ENCODE data around the gene PIANP.

DNA sequence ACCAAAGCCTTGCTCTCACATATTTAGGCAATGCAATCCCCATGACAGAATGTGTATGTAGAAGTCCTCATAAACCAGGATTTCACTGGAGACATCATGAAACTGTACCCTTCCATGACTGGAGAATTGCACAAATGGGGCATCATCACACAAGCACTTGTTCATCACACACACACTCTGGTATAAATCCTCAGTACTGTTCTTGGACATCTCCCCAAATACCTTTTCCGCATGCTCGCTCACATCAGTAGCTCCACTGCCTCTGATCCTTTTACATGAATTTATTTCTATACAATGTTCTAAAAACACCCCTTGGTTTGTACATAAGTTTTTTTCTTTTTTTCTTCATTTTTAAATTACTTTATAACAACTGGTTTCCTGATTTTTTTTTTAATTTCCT is 34.4 kb downstream of the PIANP start:
- TF ChIP-seq, protein P1, sequence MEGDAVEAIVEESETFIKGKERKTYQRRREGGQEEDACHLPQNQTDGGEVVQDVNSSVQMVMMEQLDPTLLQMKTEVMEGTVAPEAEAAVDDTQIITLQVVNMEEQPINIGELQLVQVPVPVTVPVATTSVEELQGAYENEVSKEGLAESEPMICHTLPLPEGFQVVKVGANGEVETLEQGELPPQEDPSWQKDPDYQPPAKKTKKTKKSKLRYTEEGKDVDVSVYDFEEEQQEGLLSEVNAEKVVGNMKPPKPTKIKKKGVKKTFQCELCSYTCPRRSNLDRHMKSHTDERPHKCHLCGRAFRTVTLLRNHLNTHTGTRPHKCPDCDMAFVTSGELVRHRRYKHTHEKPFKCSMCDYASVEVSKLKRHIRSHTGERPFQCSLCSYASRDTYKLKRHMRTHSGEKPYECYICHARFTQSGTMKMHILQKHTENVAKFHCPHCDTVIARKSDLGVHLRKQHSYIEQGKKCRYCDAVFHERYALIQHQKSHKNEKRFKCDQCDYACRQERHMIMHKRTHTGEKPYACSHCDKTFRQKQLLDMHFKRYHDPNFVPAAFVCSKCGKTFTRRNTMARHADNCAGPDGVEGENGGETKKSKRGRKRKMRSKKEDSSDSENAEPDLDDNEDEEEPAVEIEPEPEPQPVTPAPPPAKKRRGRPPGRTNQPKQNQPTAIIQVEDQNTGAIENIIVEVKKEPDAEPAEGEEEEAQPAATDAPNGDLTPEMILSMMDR (IDR thresholded peaks at IDR 0.05 in 8 of 11, conservative IDR thresholded peaks at IDR 0.05 in 3 of 11) = no peak
- TF ChIP-seq POLR2AphosphoS5 (IDR thresholded peaks at IDR 0.05) = no peak

All from spleen (tissue), 7 donors.